ENCODE data around the gene LRRC34. TPM values are rescaled to one million over a fixed set of nuclear protein-coding genes. Genes with fewer than 3 reads are reported as not detected.

Gene LRRC34
- total RNA-seq, 1 experiment from 2014 or later, result not detected

DNA sequence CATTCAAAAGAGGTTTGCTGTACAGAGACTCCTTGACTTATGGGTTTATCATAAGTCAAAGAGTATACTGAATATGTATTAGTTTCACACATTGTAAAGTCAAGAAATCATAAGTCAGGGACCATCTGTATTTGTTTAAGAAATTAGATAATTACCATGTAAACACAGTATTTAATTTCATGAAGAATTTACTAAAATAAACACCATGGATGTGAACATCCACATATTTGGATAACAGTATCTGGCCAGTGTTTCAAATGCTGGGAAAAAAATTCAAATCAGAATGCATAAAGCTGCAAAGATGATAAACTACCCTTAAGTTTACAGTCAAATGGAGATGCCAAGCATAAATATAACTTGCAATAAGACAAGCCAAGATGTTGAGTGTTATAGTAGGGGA is 22.5 kb downstream of the LRRC34 start:
- Mint-ChIP-seq H3K4me3 (ENCODE audit: unreplicated experiment) (no peak overlapping the region), H3K27ac (ENCODE audit: low read depth, unreplicated experiment) (no peak overlapping the region), H3K9me3 (ENCODE audit: unreplicated experiment) (no peaks in the 10 kb centered on the region), H3K36me3 (ENCODE audit: insufficient read depth, unreplicated experiment) (peaks cover 45% of the 10 kb centered on the region), H3K4me1 (ENCODE audit: insufficient read depth, unreplicated experiment) (no peaks in the 10 kb centered on the region), H3K27me3 (ENCODE audit: insufficient read depth, unreplicated experiment) (no peaks in the 10 kb centered on the region)
- ChIA-PET CTCF (interaction anchor here (0.6 kb wide), 1 partner anchor 36 kb away, joined by 3 read pairs; no protein-coding TSS in a partner anchor), POLR2A (interaction anchor here (1.4 kb wide), 1 partner anchor 16 kb away, joined by 3 read pairs; no protein-coding TSS in a partner anchor)
- TF ChIP-seq, protein P1, sequence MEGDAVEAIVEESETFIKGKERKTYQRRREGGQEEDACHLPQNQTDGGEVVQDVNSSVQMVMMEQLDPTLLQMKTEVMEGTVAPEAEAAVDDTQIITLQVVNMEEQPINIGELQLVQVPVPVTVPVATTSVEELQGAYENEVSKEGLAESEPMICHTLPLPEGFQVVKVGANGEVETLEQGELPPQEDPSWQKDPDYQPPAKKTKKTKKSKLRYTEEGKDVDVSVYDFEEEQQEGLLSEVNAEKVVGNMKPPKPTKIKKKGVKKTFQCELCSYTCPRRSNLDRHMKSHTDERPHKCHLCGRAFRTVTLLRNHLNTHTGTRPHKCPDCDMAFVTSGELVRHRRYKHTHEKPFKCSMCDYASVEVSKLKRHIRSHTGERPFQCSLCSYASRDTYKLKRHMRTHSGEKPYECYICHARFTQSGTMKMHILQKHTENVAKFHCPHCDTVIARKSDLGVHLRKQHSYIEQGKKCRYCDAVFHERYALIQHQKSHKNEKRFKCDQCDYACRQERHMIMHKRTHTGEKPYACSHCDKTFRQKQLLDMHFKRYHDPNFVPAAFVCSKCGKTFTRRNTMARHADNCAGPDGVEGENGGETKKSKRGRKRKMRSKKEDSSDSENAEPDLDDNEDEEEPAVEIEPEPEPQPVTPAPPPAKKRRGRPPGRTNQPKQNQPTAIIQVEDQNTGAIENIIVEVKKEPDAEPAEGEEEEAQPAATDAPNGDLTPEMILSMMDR (IDR thresholded peaks at IDR 0.05; ENCODE audit: unreplicated experiment), result no peak
- intact Hi-C loops (cut with micrococcal nuclease), result no loop called here
- BruUV-seq (replicated peaks), result no TSS peak
- DNase-seq (ENCODE audit: unreplicated experiment), result no peak

- H3K27me3 Mint-ChIP-seq (ENCODE audit: insufficient read depth, unreplicated experiment), result no peaks in the 10 kb centered on the region
- H3K4me1 Mint-ChIP-seq (ENCODE audit: insufficient read depth, unreplicated experiment), result no peaks in the 10 kb centered on the region
- ChIA-PET POLR2A (no interaction called here), CTCF (no interaction called here)
- H3K36me3 Mint-ChIP-seq (ENCODE audit: insufficient read depth, unreplicated experiment), result peaks cover 56% of the 10 kb centered on the region
- H3K9me3 Mint-ChIP-seq (ENCODE audit: unreplicated experiment), result no peaks in the 10 kb centered on the region
- no peak overlapping the region for H3K4me3 Mint-ChIP-seq (ENCODE audit: unreplicated experiment)
- DNase-seq (ENCODE audit: unreplicated experiment), result no peak
- no peak overlapping the region for H3K27ac Mint-ChIP-seq (ENCODE audit: low read depth, unreplicated experiment)
- intact Hi-C loops (cut with micrococcal nuclease), result no loop called here
- TF ChIP-seq, protein P1 (IDR thresholded peaks at IDR 0.05; ENCODE audit: unreplicated experiment), result no peak
- no TSS peak for BruUV-seq (replicated peaks)
These were observed 24.9 kb downstream of the LRRC34 start for GRCh38 chr3:169787791-169788190.

DNA sequence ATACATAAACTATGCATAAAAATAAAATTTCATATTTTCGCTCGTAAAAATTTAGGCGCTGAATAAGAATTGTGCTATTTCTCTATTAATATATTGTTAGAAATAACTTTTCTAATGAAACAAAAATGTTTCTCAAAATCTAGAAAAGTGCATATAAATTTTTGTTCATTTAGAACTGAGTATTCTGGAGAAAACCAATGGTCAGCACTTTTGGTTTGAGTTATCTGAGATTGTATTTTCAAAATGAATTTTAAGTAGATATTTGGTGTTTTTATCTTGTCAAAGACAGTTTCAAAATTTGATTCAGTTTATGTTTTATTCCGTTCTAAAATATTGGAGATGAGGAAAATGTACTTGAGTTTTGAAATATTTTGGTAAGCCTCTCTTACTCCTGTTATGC is 25.6 kb downstream of the LRRC34 start:
- ChIA-PET CTCF (no interaction called here), POLR2A (interaction anchor here (0.7 kb wide), 1 partner anchor 368 kb away, joined by 3 read pairs; no protein-coding TSS in a partner anchor)
- Mint-ChIP-seq H3K27me3 (ENCODE audit: insufficient read depth, unreplicated experiment) (no peaks in the 10 kb centered on the region), H3K4me1 (ENCODE audit: insufficient read depth, unreplicated experiment) (no peaks in the 10 kb centered on the region), H3K9me3 (ENCODE audit: unreplicated experiment) (no peaks in the 10 kb centered on the region), H3K36me3 (ENCODE audit: insufficient read depth, unreplicated experiment) (peaks cover 62% of the 10 kb centered on the region), H3K4me3 (ENCODE audit: unreplicated experiment) (no peak overlapping the region), H3K27ac (ENCODE audit: low read depth, unreplicated experiment) (no peak overlapping the region)
- intact Hi-C loops (cut with micrococcal nuclease), result no loop called here
- TF ChIP-seq, protein P1 (IDR thresholded peaks at IDR 0.05; ENCODE audit: unreplicated experiment), result no peak
- BruUV-seq (replicated peaks), result no TSS peak
- no peak for DNase-seq (ENCODE audit: unreplicated experiment)

- Mint-ChIP-seq H3K27me3 (ENCODE audit: insufficient read depth, unreplicated experiment) (no peaks in the 10 kb centered on the region), H3K9me3 (ENCODE audit: unreplicated experiment) (no peaks in the 10 kb centered on the region), H3K36me3 (ENCODE audit: insufficient read depth, unreplicated experiment) (peaks cover 82% of the 10 kb centered on the region), H3K27ac (ENCODE audit: low read depth, unreplicated experiment) (no peak overlapping the region), H3K4me1 (ENCODE audit: insufficient read depth, unreplicated experiment) (peaks cover 13% of the 10 kb centered on the region), H3K4me3 (ENCODE audit: unreplicated experiment) (no peak overlapping the region)
- BruUV-seq (replicated peaks), result no TSS peak
- POLR2A ChIA-PET, result no interaction called here
- TF ChIP-seq, protein P1 (IDR thresholded peaks at IDR 0.05; ENCODE audit: unreplicated experiment), result no peak
- CTCF ChIA-PET, result interaction anchor here (0.6 kb wide), 1 partner anchor 112 kb away, joined by 3 read pairs; no protein-coding TSS in a partner anchor
- no peak for DNase-seq (ENCODE audit: unreplicated experiment)
- intact Hi-C loops (cut with micrococcal nuclease), result no loop called here
These were observed 31.4 kb downstream of the LRRC34 start for GRCh38 chr3:169781209-169781855.
